Suprapubic skin (tissue), 4 donors: ENCODE measurements around the gene PUS1. TPM values are rescaled to one million over a fixed set of nuclear protein-coding genes. Genes with fewer than 3 reads are reported as not detected.
"Not testable (repeated sequence)": the region's sequence is repeated elsewhere in the genome, so short reads cannot be mapped to it uniquely, and the experiment has no call there.

Experiments used
- DNase-seq, 2 donors: peaks; one replicate each; pipeline ENCODE4 v3.0.0-alpha.2; 2019; ENCODE audit warnings: low spot score in 2 of 2
- H3K27ac ChIP-seq: fragments of 200-600 bp; sonication (generic); one replicate; pipeline ENCODE4 v1.5.1; 2019
- H3K27me3 ChIP-seq: fragments of 200-600 bp; sonication (generic); one replicate; pipeline ENCODE4 v1.5.1; 2019
- H3K36me3 ChIP-seq: fragments of 200-600 bp; sonication (generic); one replicate; pipeline ENCODE4 v1.5.1; 2019
- H3K4me1 ChIP-seq: fragments of 200-600 bp; sonication (generic); one replicate; pipeline ENCODE4 v1.5.1; 2019
- H3K4me3 ChIP-seq: fragments of 200-600 bp; sonication (generic); one replicate; pipeline ENCODE4 v1.5.1; 2019; ENCODE audit warnings: mild to moderate bottlenecking
- H3K9me3 ChIP-seq: fragments of 200-600 bp; sonication (generic); one replicate; pipeline ENCODE4 v1.5.1; 2019
- EP300 ChIP-seq: sonication (generic); formaldehyde crosslinking; IDR thresholded peaks from one replicate; pipeline ENCODE4 v1.6.1; 2017; ENCODE audit warnings: antibody characterized with exemption
- POLR2A ChIP-seq, 2 donors: fragments of 450-650 bp; IDR thresholded peaks; one replicate each; pipeline ENCODE4 v1.6.1; 2017; ENCODE audit warnings: antibody characterized with exemption in 2 of 2, mild to moderate bottlenecking in 2 of 2, moderate library complexity in 2 of 2
- POLR2AphosphoS5 ChIP-seq, 3 donors: sonication (generic); formaldehyde crosslinking; IDR thresholded peaks; one replicate each; pipeline ENCODE4 v1.6.1; 2017; ENCODE audit warnings: antibody characterized with exemption in 3 of 3
- WGBS: methylation state at CpG from one replicate; pipeline ENCODE4 v1.1.5; 2018; 5-methylcytosine and 5-hydroxymethylcytosine counted together
- total RNA-seq, 4 donors: library from RNA; depleted of rRNA; stranded (reverse); fragments of >200 nt; gene quantifications; one replicate each; pipeline ENCODE4 v1.1.0, GENCODE V29; 2016
- TF ChIP-seq, protein P1 (sequence below), 2 donors: fragments of 200-600 bp in 1 of 2; fragments of 450-650 bp in 1 of 2; sonication (generic) in 1 of 2; IDR thresholded peaks; one replicate each; pipeline ENCODE4 v1.5.1; 2016 to 2019; ENCODE audit warnings: antibody characterized with exemption in 2 of 2, mild to moderate bottlenecking in 1 of 2, moderate library complexity in 1 of 2

The PUS1 gene
- total RNA-seq, 4 donors from 2014 or later: 16.3 to 24.4 (median 21.8) TPM

DNA sequence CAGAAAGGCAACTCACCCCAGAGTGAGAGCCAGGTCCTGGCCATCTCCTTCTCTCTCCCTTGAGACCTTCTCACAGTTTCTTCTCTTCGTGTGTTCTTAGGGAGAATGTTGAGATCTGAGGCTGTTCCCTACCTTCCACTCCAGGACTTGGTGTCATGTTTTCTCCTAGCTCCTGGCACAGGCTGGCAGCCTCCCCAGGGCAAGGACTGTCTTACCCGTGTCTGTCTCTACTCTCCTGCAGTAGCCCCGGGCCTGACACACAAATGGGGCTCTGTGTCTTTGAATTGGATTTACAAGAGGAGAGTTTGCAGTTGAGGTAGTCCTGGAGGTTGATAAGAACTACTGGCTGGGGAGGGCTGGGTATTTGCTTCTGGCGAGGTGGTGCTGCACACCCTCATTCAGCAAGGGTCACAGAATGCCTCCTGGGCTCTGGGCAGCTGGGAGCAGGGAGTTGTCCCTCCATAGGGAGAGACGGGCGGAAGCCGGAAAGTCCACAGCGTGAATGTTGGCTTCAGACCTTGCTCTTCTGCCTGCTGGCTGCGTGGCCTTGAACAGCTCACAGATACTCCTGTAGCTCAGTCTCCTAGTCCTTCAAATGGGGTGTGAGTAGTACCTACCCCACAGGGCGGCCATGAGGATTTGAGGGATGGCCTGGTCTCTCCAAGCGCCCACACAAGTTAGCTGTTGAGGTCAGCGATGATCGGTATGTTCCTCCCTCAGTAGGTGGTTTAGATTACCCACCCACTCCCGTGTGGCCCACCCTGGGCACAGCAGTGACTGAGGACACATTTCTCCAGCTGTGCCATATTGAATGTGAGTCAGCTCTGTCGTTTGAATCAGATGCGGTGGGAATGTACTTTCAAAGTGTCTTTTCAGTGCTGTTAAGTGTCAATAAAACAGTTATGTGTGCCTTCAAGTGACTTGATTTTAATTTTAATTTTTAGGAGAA, 30.8 kb downstream of the PUS1 start:
- peaks cover 31% of the 10 kb centered on the region for H3K4me1 ChIP-seq
- WGBS: 45% methylated on average over 5 of the region's 16 CpGs
- TF ChIP-seq EP300 (no peak), POLR2AphosphoS5 (IDR thresholded peaks at IDR 0.05) (no peak), POLR2A (IDR thresholded peaks at IDR 0.05) (no peak)
- TF ChIP-seq, protein P1, sequence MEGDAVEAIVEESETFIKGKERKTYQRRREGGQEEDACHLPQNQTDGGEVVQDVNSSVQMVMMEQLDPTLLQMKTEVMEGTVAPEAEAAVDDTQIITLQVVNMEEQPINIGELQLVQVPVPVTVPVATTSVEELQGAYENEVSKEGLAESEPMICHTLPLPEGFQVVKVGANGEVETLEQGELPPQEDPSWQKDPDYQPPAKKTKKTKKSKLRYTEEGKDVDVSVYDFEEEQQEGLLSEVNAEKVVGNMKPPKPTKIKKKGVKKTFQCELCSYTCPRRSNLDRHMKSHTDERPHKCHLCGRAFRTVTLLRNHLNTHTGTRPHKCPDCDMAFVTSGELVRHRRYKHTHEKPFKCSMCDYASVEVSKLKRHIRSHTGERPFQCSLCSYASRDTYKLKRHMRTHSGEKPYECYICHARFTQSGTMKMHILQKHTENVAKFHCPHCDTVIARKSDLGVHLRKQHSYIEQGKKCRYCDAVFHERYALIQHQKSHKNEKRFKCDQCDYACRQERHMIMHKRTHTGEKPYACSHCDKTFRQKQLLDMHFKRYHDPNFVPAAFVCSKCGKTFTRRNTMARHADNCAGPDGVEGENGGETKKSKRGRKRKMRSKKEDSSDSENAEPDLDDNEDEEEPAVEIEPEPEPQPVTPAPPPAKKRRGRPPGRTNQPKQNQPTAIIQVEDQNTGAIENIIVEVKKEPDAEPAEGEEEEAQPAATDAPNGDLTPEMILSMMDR (IDR thresholded peaks at IDR 0.05): no peak

DNA sequence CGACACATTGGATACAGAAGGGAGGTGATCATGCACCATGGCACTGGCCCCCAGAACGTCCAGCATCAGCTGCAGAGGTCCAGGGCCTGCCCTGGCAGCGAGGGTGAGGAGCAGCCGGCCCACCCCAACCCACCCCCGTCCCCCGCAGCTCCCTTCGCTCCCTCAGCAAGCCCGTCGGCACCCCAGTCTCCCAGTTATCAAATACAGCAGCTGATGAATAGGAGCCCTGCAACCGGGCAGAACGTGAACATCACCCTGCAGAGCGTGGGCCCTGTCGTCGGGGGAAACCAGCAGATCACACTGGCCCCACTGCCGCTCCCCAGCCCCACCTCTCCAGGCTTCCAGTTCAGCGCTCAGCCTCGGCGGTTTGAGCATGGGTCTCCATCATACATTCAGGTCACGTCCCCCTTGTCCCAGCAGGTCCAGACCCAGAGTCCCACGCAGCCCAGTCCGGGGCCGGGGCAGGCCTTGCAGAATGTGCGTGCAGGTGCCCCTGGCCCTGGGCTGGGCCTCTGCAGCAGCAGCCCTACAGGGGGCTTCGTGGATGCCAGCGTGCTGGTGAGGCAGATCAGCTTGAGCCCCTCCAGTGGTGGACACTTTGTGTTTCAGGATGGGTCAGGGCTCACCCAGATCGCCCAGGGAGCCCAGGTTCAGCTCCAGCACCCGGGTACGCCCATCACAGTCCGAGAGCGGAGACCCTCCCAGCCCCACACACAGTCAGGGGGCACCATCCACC, 31.7 kb downstream of the PUS1 start:
- Histone ChIP-seq H3K4me1 (peaks cover 29% of the 10 kb centered on the region), H3K36me3 (peaks cover 17% of the 10 kb centered on the region)
- H3K4me3 ChIP-seq, H3K27me3 ChIP-seq, H3K27ac ChIP-seq, H3K9me3 ChIP-seq: not testable (repeated sequence)
- peak in 1 of 2 donors; percentile 54 for DNase-seq
- no CpG with 5 or more reads among the region's 30 CpGs for WGBS

More for the DNA sequence above, 30.8 kb downstream of the PUS1 start:
- Histone ChIP-seq H3K27ac (no peak overlapping the region), H3K4me3 (no peak overlapping the region), H3K27me3 (no peaks in the 10 kb centered on the region), H3K36me3 (peaks cover 17% of the 10 kb centered on the region), H3K9me3 (no peaks in the 10 kb centered on the region)
- DNase-seq: peak in 1 of 2 donors; percentile 72

DNA sequence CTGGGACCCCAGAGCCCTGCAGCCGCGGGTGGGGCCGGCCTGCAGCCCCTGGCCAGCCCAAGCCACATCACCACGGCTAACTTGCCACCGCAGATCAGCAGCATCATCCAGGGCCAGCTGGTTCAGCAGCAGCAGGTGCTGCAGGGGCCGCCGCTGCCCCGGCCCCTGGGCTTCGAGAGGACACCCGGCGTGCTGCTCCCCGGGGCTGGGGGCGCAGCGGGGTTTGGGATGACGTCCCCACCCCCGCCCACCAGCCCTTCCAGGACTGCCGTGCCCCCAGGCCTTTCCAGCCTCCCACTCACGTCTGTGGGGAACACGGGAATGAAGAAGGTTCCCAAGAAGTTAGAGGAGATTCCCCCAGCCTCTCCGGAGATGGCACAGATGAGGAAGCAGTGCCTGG, 32.3 kb downstream of the PUS1 start:
- not testable (repeated sequence) for H3K9me3 ChIP-seq, H3K27ac ChIP-seq, H3K4me3 ChIP-seq, H3K27me3 ChIP-seq, DNase-seq
- H3K4me1 ChIP-seq: peaks cover 23% of the 10 kb centered on the region
- WGBS: 80% methylated on average over 1 of the region's 20 CpGs
- peaks cover 17% of the 10 kb centered on the region for H3K36me3 ChIP-seq

DNA sequence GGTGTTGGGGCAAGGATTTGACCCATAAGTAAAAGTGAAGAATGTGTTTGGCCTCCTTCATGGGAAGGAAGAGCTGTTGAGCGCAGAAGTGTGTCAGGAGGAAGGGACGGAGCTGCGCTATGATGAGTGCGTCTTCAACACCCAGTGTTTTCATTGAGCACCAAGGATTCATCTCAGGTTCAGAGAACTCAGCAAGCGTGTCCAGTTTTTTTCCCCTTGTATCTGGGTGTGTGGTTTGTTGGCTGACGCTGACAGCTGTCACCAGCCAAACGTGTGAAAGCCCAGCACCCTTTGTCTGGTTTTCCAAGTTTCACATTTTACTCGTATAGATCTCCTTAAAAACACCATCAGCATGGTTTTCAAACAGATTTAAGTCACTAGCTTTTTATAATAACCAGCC, 33.0 kb downstream of the PUS1 start:
- TF ChIP-seq, protein P1 (IDR thresholded peaks at IDR 0.05): no peak
- no peak for TF ChIP-seq POLR2AphosphoS5 (IDR thresholded peaks at IDR 0.05)
- no peak for TF ChIP-seq POLR2A (IDR thresholded peaks at IDR 0.05)
- TF ChIP-seq EP300: no peak
- Histone ChIP-seq H3K4me1 (peaks cover 21% of the 10 kb centered on the region), H3K4me3 (no peak overlapping the region), H3K36me3 (peaks cover 17% of the 10 kb centered on the region), H3K9me3 (no peaks in the 10 kb centered on the region), H3K27me3 (no peaks in the 10 kb centered on the region), H3K27ac (no peak overlapping the region)
- WGBS: 86% methylated on average over 8 of the region's 8 CpGs
- no peak for DNase-seq

DNA sequence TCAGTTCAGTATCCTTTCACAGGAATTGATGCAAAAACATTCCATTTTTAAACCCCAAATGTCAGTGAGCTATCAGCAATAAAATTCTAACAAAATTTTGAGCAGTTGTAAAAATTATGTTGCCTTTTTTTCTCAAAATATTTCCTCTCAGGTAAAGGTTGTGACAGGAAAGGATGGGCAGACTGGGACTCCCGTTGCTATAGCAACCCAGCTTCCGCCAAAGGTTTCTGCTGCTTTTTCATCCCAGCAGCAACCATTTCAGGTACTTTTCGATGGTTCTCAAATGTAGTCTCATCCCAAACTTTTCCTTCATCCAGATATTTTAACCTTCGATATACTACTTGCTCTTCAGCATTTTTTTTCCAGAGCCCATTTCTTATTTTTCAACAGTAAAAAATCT, 34.3 kb downstream of the PUS1 start:
- no peak overlapping the region for H3K27ac ChIP-seq
- no peak for DNase-seq
- H3K36me3 ChIP-seq: peaks cover 17% of the 10 kb centered on the region
- peaks cover 14% of the 10 kb centered on the region for H3K4me1 ChIP-seq
- WGBS: 87% methylated on average over 4 of the region's 4 CpGs
- TF ChIP-seq POLR2AphosphoS5 (IDR thresholded peaks at IDR 0.05): no peak
- TF ChIP-seq POLR2A (IDR thresholded peaks at IDR 0.05): no peak
- TF ChIP-seq, protein P1 (IDR thresholded peaks at IDR 0.05): no peak
- TF ChIP-seq EP300: no peak
- H3K9me3 ChIP-seq: no peaks in the 10 kb centered on the region
- H3K4me3 ChIP-seq: no peak overlapping the region
- no peaks in the 10 kb centered on the region for H3K27me3 ChIP-seq

DNA sequence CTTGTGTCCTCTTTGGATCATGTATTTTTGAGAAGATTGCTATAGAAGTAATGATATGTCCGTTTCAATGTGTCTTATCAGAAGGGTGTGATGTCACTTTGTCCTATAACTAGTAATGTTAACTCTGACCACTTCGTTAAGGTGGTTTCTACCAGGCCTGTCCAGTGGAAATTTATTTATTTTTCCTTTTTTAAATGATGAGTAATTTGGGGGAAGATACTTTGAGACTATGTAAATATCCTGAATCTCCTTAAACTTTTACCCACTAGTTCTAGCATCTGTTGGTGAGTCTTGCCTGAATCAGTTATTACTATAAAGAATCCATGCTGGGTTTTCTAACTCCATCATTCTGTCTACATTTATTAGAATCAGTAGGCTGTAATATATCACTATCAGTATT, 36.0 kb downstream of the PUS1 start:
- TF ChIP-seq, protein P1 (IDR thresholded peaks at IDR 0.05): no peak
- TF ChIP-seq POLR2A (IDR thresholded peaks at IDR 0.05): no peak
- TF ChIP-seq EP300: no peak
- TF ChIP-seq POLR2AphosphoS5 (IDR thresholded peaks at IDR 0.05): no peak
- no peak for DNase-seq
- Histone ChIP-seq H3K27ac (no peak overlapping the region), H3K36me3 (peaks cover 17% of the 10 kb centered on the region), H3K27me3 (no peaks in the 10 kb centered on the region), H3K4me1 (peaks cover under 1% of the 10 kb centered on the region), H3K4me3 (no peak overlapping the region), H3K9me3 (no peaks in the 10 kb centered on the region)
- WGBS: 81% methylated on average over 2 of the region's 2 CpGs
